Activated CD4-positive, alpha-beta T cell treated with anti-CD3 and anti-CD28 coated beads for 36 hours (primary cell): Measurements from ENCODE around the gene ASPSCR1. TPM values are rescaled to one million over a fixed set of nuclear protein-coding genes. Genes with fewer than 3 reads are reported as not detected.

Source experiments
- ATAC-seq: fragments of 200-7000 bp; cut with Tn5 transposase; one replicate; pipeline ENCODE4 v1.10.0; 2021; ENCODE audit warnings: mild to moderate bottlenecking, moderate library complexity
- CTCF ChIA-PET: fragments of 350-600 bp; sonication (Branson Sonifier 250); formaldehyde crosslinking; loops from one replicate; lab custom pipeline; 2021; ENCODE audit warnings: antibody characterized with exemption; lab: Charles Lee
- POLR2A ChIA-PET: fragments of 350-600 bp; sonication (Branson Sonifier 250); formaldehyde crosslinking; loops from one replicate; lab custom pipeline; 2021; ENCODE audit warnings: antibody characterized with exemption, inconsistent platforms; lab: Charles Lee
- DNase-seq: peaks from one replicate; pipeline ENCODE4 v3.0.0-alpha.2; 2020
- H3K27ac Mint-ChIP-seq: one replicate; pipeline ENCODE4 v1.8.0; 2021; ENCODE audit warnings: mixed read lengths
- H3K27me3 Mint-ChIP-seq: one replicate; pipeline ENCODE4 v1.8.0; 2021; ENCODE audit warnings: mixed read lengths
- H3K36me3 Mint-ChIP-seq: one replicate; pipeline ENCODE4 v1.8.0; 2021; ENCODE audit warnings: low read depth, mixed read lengths
- H3K4me1 Mint-ChIP-seq: one replicate; pipeline ENCODE4 v1.8.0; 2021; ENCODE audit warnings: mixed read lengths
- H3K4me3 Mint-ChIP-seq: one replicate; pipeline ENCODE4 v1.8.0; 2021; ENCODE audit warnings: mild to moderate bottlenecking, moderate library complexity, mixed read lengths
- H3K9me3 Mint-ChIP-seq: one replicate; pipeline ENCODE4 v1.8.0; 2021; ENCODE audit warnings: low read depth, mixed read lengths
- intact Hi-C, 2 experiments: fragments of 100-400 bp; cut with DNase I in 1 of 2; cut with micrococcal nuclease in 1 of 2; formaldehyde crosslinking; loops; one replicate each; pipeline versions ENCODE4 v1.14.2 to v1.15.1; 2022 to 2024; cut with DNase I, micrococcal nuclease
- total RNA-seq, 2 experiments: library from RNA; stranded (reverse); gene quantifications; one replicate each; pipeline ENCODE4 v1.2.3, GENCODE V29; 2021

Gene ASPSCR1
- total RNA-seq, 2 experiments from 2014 or later: 23.3 to 26.5 TPM

- ChIA-PET CTCF (interaction anchor here (1.1 kb wide), 1 partner anchor 19 kb away, joined by 4 read pairs; the partner anchor contains the start of gene DCXR), POLR2A (no interaction called here)
- peaks cover 12% of the 10 kb centered on the region for H3K4me1 Mint-ChIP-seq
- H3K4me3 Mint-ChIP-seq: no peak overlapping the region
- H3K36me3 Mint-ChIP-seq: peaks cover 9% of the 10 kb centered on the region
- no peaks in the 10 kb centered on the region for H3K27me3 Mint-ChIP-seq
- DNase-seq (peak; percentile 3), ATAC-seq (no peak)
- intact Hi-C loops: no loop called here
- H3K9me3 Mint-ChIP-seq: no peaks in the 10 kb centered on the region
- no peak overlapping the region for H3K27ac Mint-ChIP-seq
Measured at GRCh38 chr17:82056729-82057621, 79.5 kb downstream of the ASPSCR1 start.

GRCh38 chr17:82058230-82058854, 80.9 kb downstream of the ASPSCR1 start:
- Mint-ChIP-seq H3K27ac (no peak overlapping the region), H3K4me3 (no peak overlapping the region), H3K9me3 (no peaks in the 10 kb centered on the region), H3K27me3 (no peaks in the 10 kb centered on the region), H3K4me1 (peaks cover 6% of the 10 kb centered on the region), H3K36me3 (peaks cover 8% of the 10 kb centered on the region)
- intact Hi-C loops: no loop called here
- POLR2A ChIA-PET: no interaction called here
- CTCF ChIA-PET: no interaction called here
- ATAC-seq: no peak
- DNase-seq: no peak

GRCh38 chr17:82058855-82059249, 81.4 kb downstream of the ASPSCR1 start:
- CTCF ChIA-PET: no interaction called here

GRCh38 chr17:82059272-82060000, 82.0 kb downstream of the ASPSCR1 start:
- no peak for ATAC-seq
- H3K4me3 Mint-ChIP-seq: no peak overlapping the region
- POLR2A ChIA-PET: no interaction called here
- peaks cover 7% of the 10 kb centered on the region for H3K36me3 Mint-ChIP-seq
- intact Hi-C loops: no loop called here
- CTCF ChIA-PET: no interaction called here
- no peaks in the 10 kb centered on the region for H3K9me3 Mint-ChIP-seq
- H3K4me1 Mint-ChIP-seq: peaks cover 7% of the 10 kb centered on the region
- H3K27me3 Mint-ChIP-seq: no peaks in the 10 kb centered on the region
- no peak for DNase-seq
- H3K27ac Mint-ChIP-seq: no peak overlapping the region

More at GRCh38 chr17:82058855-82059249, 81.4 kb downstream of the ASPSCR1 start:
- peaks cover 7% of the 10 kb centered on the region for H3K36me3 Mint-ChIP-seq
- ATAC-seq: no peak
- POLR2A ChIA-PET: no interaction called here
- no peak for DNase-seq
- no peaks in the 10 kb centered on the region for H3K9me3 Mint-ChIP-seq
- no peaks in the 10 kb centered on the region for H3K27me3 Mint-ChIP-seq
- intact Hi-C loops: no loop called here
- peaks cover 2% of the 10 kb centered on the region for H3K4me1 Mint-ChIP-seq
- no peak overlapping the region for H3K27ac Mint-ChIP-seq
- no peak overlapping the region for H3K4me3 Mint-ChIP-seq

GRCh38 chr17:82060001-82060380, 82.6 kb downstream of the ASPSCR1 start:
- ATAC-seq: no peak
- H3K27ac Mint-ChIP-seq: no peak overlapping the region
- peaks cover 7% of the 10 kb centered on the region for H3K36me3 Mint-ChIP-seq
- no peak for DNase-seq
- CTCF ChIA-PET: no interaction called here
- no peak overlapping the region for H3K4me3 Mint-ChIP-seq
- intact Hi-C loops: no loop called here
- H3K4me1 Mint-ChIP-seq: peaks cover 8% of the 10 kb centered on the region
- POLR2A ChIA-PET: no interaction called here
- no peaks in the 10 kb centered on the region for H3K27me3 Mint-ChIP-seq
- H3K9me3 Mint-ChIP-seq: no peaks in the 10 kb centered on the region

GRCh38 chr17:82060614-82061013, 83.2 kb downstream of the ASPSCR1 start:
- ATAC-seq: no peak
- Mint-ChIP-seq H3K4me1 (peaks cover 8% of the 10 kb centered on the region), H3K9me3 (no peaks in the 10 kb centered on the region), H3K27me3 (no peaks in the 10 kb centered on the region), H3K4me3 (no peak overlapping the region), H3K27ac (no peak overlapping the region), H3K36me3 (peaks cover 7% of the 10 kb centered on the region)
- ChIA-PET CTCF (no interaction called here), POLR2A (no interaction called here)
- DNase-seq: no peak
- intact Hi-C loops: no loop called here

GRCh38 chr17:82061047-82061925, 83.9 kb downstream of the ASPSCR1 start:
- no peak for ATAC-seq
- H3K27me3 Mint-ChIP-seq: no peaks in the 10 kb centered on the region
- H3K27ac Mint-ChIP-seq: no peak overlapping the region
- no peak overlapping the region for H3K4me3 Mint-ChIP-seq
- no peaks in the 10 kb centered on the region for H3K9me3 Mint-ChIP-seq
- H3K36me3 Mint-ChIP-seq: peaks cover 4% of the 10 kb centered on the region
- DNase-seq: no peak
- intact Hi-C loops: no loop called here
- H3K4me1 Mint-ChIP-seq: peaks cover 10% of the 10 kb centered on the region
- POLR2A ChIA-PET: no interaction called here
- CTCF ChIA-PET: interaction anchor here (0.6 kb wide), 1 partner anchor 105 kb away, joined by 4 read pairs; no protein-coding TSS in a partner anchor

- no peaks in the 10 kb centered on the region for H3K9me3 Mint-ChIP-seq
- intact Hi-C loops: no loop called here
- H3K4me1 Mint-ChIP-seq: peaks cover 14% of the 10 kb centered on the region
- DNase-seq: no peak
- CTCF ChIA-PET: interaction anchor here (0.6 kb wide), 1 partner anchor 104 kb away, joined by 4 read pairs; no protein-coding TSS in a partner anchor
- no peaks in the 10 kb centered on the region for H3K27me3 Mint-ChIP-seq
- POLR2A ChIA-PET: no interaction called here
- no peak for ATAC-seq
- no peak overlapping the region for H3K27ac Mint-ChIP-seq
- H3K36me3 Mint-ChIP-seq: peaks cover 4% of the 10 kb centered on the region
- no peak overlapping the region for H3K4me3 Mint-ChIP-seq
Measured at GRCh38 chr17:82062076-82062983, 84.9 kb downstream of the ASPSCR1 start.

- Mint-ChIP-seq H3K4me1 (peaks cover 14% of the 10 kb centered on the region), H3K27me3 (no peaks in the 10 kb centered on the region), H3K36me3 (peaks cover 4% of the 10 kb centered on the region), H3K9me3 (no peaks in the 10 kb centered on the region), H3K27ac (no peak overlapping the region), H3K4me3 (no peak overlapping the region)
- ATAC-seq (no peak), DNase-seq (no peak)
- ChIA-PET CTCF (no interaction called here), POLR2A (no interaction called here)
- intact Hi-C loops: no loop called here
Measured at GRCh38 chr17:82062984-82063368, 85.5 kb downstream of the ASPSCR1 start.
